T1000 (cell line): ENCODE measurements around the gene THBD.

Experiments used
- DNase-seq: peaks from one replicate; lab custom pipeline; 2025; ENCODE audit warnings: mixed read lengths; lab: John Stamatoyannopoulos, UW

Gene THBD

GRCh38 chr20:23009636-23010035, 39.8 kb downstream of the THBD start:
- no peak for DNase-seq

DNA sequence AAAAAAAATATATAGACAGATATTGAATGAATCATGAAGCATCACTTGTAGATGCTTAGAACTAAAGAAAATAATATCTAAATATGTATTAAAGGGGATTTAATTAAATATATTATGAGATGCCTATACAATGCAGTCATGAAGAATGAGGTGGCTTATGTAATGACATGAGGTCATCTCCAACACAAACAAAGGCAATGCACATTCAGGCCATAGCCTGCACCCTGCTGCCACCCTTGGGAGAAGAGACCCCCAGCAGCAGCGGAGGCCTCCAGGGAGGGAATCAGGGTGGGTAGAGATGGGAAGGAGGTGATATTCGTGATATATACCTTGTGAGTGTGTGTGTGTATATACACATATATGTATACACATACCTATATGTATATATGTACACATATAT, 40.8 kb downstream of the THBD start:
- DNase-seq = no peak

DNA sequence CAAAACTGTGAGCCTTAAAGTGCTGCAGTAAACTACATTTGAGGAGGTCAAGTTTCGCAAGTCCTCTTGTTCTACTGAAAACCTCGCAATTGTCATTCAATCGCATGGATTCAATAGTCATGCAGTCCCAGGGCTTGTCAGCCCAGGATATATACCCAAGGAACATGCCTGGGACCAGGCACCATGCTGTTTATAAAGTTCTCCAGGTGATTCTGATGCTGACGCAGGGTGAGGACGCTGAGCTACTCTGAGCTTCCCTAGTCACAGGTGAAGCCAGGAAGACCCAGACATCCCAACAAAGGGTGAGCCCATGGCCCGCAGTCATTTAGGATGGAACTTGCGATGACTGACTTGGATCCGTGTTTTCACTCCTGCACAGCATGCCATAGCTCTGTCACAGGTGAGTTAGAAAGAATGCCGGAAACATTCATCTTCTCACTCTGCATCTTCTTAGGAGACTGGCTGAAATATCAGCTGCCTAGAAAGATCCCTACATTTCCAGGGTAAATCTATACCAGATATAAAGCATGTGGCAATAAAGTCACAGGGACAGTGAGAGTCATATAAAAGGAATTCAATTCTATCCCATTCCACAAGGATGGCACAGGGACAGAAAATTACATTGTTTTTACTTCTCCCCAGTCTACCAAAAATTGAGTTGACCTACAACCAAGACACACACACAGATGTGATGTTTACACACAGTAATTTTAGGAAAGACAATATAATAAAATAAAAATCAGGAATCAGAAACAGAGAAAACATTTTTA, 41.4 kb downstream of the THBD start:
- DNase-seq = no peak

DNA sequence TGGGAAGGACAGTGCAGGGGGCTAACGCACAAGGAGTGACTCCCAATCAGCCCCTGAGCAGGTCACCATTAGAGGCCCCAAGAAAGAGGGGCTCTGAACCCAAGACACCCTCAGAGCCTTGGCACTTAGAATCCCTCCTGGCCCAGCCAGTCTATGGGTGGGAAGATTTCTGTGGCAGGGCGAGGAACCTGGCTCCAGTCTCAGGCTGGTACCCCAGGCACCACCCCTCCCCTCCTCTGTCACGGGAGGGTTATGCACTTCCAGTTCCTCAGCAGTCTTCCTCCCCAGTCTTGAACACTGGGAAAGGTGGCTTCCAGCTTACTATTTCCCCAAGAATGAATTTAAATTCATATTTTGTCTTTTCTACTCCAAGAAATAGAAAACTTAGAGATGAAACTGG, 42.0 kb downstream of the THBD start:
- no peak for DNase-seq

GRCh38 chr20:23005776-23006175, 43.7 kb downstream of the THBD start:
- DNase-seq = no peak

- DNase-seq = no peak
Observed at GRCh38 chr20:23003881-23004460, 45.5 kb downstream of the THBD start.

DNA sequence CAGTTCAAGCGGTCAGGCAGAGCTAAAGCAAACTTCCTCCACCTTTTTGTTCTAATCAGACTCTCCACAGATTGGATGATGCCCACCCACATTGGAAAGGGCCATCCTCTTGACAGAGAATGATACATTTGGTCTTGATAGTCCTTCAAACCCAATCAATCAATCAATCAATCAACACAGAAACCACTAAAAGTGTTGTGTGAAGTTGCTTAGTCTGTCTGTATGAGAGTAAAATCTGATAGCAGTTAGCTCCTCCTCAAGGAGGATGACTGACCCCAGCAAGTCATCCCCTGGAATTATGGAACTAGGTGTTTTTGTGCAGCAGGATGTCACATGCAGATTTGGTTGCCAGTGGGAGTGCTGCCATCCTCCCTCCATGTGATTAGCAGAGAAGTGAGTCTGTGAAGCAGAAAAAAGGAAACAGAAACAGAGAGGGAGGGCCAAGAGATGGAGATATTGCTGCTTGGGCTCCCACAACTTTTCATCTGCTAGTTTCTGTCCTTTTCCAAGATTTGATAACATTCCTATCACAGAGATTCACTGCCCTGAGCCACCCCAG, 46.3 kb downstream of the THBD start:
- DNase-seq = no peak

DNA sequence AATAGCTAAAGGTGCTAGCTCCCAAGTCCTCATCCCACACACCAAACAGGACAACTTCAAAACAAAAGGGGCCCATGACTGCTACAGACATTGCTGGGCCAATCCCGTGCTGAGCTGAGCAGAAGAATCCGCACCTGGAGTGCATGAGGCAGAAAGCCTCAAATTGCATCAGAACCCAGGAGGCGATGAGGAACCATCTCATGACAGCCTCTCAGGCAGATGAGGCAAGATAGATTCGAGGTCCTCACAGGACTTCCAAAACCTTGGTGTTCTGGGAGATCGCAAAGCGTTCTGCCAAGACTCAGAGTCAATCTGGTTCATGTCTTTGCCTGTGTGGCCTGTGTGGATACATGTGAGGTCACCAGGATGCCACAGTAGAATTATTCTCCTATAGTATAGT, 47.2 kb downstream of the THBD start:
- no peak for DNase-seq

DNA sequence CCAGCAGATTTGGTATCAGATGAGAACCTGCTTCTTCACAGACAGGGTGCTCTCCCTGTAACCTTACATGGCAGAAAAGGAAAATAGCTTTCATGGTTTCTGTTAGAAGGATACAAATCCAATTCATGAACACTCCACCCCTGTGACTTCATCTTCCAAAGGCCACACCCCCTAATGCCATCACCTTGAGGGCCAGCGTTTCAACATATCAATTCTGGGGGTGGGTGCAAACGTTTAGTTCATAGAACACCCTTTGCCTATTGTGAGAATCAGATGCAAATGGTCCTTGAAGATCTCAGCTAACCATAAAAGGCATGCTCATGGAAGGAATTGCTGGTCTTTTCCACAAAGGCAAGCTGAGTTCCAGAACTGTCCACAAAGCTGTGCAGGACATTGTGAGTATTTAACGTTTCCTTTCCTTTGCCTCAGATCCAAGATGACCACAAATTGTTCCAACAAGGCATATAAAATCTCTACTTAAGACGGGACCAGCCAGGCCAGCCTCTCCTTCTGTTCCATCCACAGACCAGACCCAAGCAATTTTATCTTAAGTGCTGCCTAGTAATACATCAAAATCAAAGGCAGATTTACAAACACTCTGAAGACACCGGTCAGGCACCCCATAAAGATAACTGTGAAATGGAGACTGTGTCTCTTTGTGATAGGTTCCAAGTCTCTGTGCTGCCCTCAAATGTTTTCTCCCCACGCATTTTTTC, 49.1 kb downstream of the THBD start:
- DNase-seq = no peak

DNA sequence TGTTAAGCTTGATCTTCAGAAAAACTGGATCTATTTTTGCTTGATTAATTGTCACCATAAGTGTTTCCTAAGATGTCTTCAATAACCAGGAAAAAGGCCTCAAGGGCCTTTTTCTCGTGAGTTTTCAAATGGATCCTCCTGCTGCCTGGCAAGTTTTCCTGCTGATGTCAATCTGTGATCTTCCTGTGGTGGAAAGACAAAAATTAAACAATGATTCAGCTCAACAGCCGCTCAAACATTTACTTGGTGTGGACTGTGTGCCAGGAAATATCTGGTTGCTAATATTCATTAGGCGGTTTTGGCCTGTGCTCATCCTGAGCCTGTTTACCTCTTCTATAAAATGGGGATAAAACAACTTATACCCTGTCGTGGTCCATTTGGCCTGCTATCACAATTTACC, 49.7 kb downstream of the THBD start:
- no peak for DNase-seq

- DNase-seq = no peak
Observed at GRCh38 chr20:22998476-22998875, 51.0 kb downstream of the THBD start.

GRCh38 chr20:22995923-22996322, 53.5 kb downstream of the THBD start:
- no peak for DNase-seq
